Activated CD4-positive, alpha-beta T cell treated with anti-CD3 and anti-CD28 coated beads for 36 hours (primary cell): Measurements from ENCODE around the gene STK40. TPM values are rescaled to one million over a fixed set of nuclear protein-coding genes. Genes with fewer than 3 reads are reported as not detected.

ENCODE experiments used
- ATAC-seq: fragments of 200-7000 bp; cut with Tn5 transposase; one replicate; pipeline ENCODE4 v1.10.0; 2021; ENCODE audit warnings: mild to moderate bottlenecking, moderate library complexity
- CTCF ChIA-PET: fragments of 350-600 bp; sonication (Branson Sonifier 250); formaldehyde crosslinking; loops from one replicate; lab custom pipeline; 2021; ENCODE audit warnings: antibody characterized with exemption; lab: Charles Lee
- POLR2A ChIA-PET: fragments of 350-600 bp; sonication (Branson Sonifier 250); formaldehyde crosslinking; loops from one replicate; lab custom pipeline; 2021; ENCODE audit warnings: antibody characterized with exemption, inconsistent platforms; lab: Charles Lee
- DNase-seq: peaks from one replicate; pipeline ENCODE4 v3.0.0-alpha.2; 2020
- H3K27ac Mint-ChIP-seq: one replicate; pipeline ENCODE4 v1.8.0; 2021; ENCODE audit warnings: mixed read lengths
- H3K27me3 Mint-ChIP-seq: one replicate; pipeline ENCODE4 v1.8.0; 2021; ENCODE audit warnings: mixed read lengths
- H3K36me3 Mint-ChIP-seq: one replicate; pipeline ENCODE4 v1.8.0; 2021; ENCODE audit warnings: low read depth, mixed read lengths
- H3K4me1 Mint-ChIP-seq: one replicate; pipeline ENCODE4 v1.8.0; 2021; ENCODE audit warnings: mixed read lengths
- H3K4me3 Mint-ChIP-seq: one replicate; pipeline ENCODE4 v1.8.0; 2021; ENCODE audit warnings: mild to moderate bottlenecking, moderate library complexity, mixed read lengths
- H3K9me3 Mint-ChIP-seq: one replicate; pipeline ENCODE4 v1.8.0; 2021; ENCODE audit warnings: low read depth, mixed read lengths
- intact Hi-C, 2 experiments: fragments of 100-400 bp; cut with DNase I in 1 of 2; cut with micrococcal nuclease in 1 of 2; formaldehyde crosslinking; loops; one replicate each; pipeline versions ENCODE4 v1.14.2 to v1.15.1; 2022 to 2024; cut with DNase I, micrococcal nuclease
- total RNA-seq, 2 experiments: library from RNA; stranded (reverse); gene quantifications; one replicate each; pipeline ENCODE4 v1.2.3, GENCODE V29; 2021

Gene STK40
- total RNA-seq, 2 experiments from 2014 or later = 38.8 to 51.3 TPM

- no peaks in the 10 kb centered on the region for H3K9me3 Mint-ChIP-seq
- H3K4me3 Mint-ChIP-seq = peak overlapping the region; percentile 81
- ChIA-PET CTCF (interaction anchor here (0.5 to 2.1 kb wide), 18 partner anchors 10 to 682 kb away, joined by 3 to 15 read pairs (median 4); partner anchors contain the start of genes LSM10 and TRAPPC3), POLR2A (interaction anchor here (1.1 to 1.7 kb wide), 10 partner anchors 10 to 238 kb away, joined by 3 to 24 read pairs (median 6); partner anchors contain the start of genes LSM10, MRPS15, THRAP3 and TRAPPC3)
- peaks cover 25% of the 10 kb centered on the region for H3K36me3 Mint-ChIP-seq
- DNase-seq (peak; percentile 43), ATAC-seq (no peak)
- intact Hi-C loops = loop anchor here (5.0 to 10.0 kb wide), 6 partner anchors 75 to 1625 kb away; partner anchors contain the start of genes AGO1 (in 1 of the 2), CDCA8 (in 1 of the 2), KIAA0319L (in 1 of the 2) and MRPS15 (in 1 of the 2)
- peaks cover 46% of the 10 kb centered on the region for H3K4me1 Mint-ChIP-seq
- H3K27me3 Mint-ChIP-seq = no peaks in the 10 kb centered on the region
- peak overlapping the region; percentile 100 for H3K27ac Mint-ChIP-seq
Measured at GRCh38 chr1:36387141-36387949, 1.6 kb upstream of the STK40 start.

- DNase-seq (peak; percentile 96), ATAC-seq (peak; percentile 71)
- Mint-ChIP-seq H3K9me3 (no peaks in the 10 kb centered on the region), H3K27me3 (no peaks in the 10 kb centered on the region), H3K4me3 (peak overlapping the region; percentile 81), H3K4me1 (peaks cover 50% of the 10 kb centered on the region), H3K36me3 (peaks cover 19% of the 10 kb centered on the region), H3K27ac (peak overlapping the region; percentile 100)
- ChIA-PET POLR2A (interaction anchor here (0.6 to 1.7 kb wide), 14 partner anchors 11 to 819 kb away, joined by 3 to 24 read pairs (median 4); partner anchors contain the start of genes AGO3, LSM10, MRPS15 and THRAP3), CTCF (interaction anchor here (0.5 to 2.1 kb wide), 20 partner anchors 9 to 682 kb away, joined by 3 to 15 read pairs (median 4); partner anchors contain the start of genes LSM10 and TRAPPC3)
- intact Hi-C loops = loop anchor here (1.0 to 10.0 kb wide), 17 partner anchors 11 to 1626 kb away; partner anchors contain the start of genes LSM10 (in 2 of the 2), MRPS15 (in 2 of the 2), THRAP3 (in 2 of the 2) and TRAPPC3 (in 2 of the 2)
Measured at GRCh38 chr1:36386265-36387140, 779 bp upstream of the STK40 start.

GRCh38 chr1:36384542-36385409 is 948 bp downstream of the STK40 start:
- Mint-ChIP-seq H3K4me3 (peak overlapping the region; percentile 81), H3K27me3 (no peaks in the 10 kb centered on the region), H3K4me1 (peaks cover 61% of the 10 kb centered on the region), H3K36me3 (peaks cover 14% of the 10 kb centered on the region), H3K9me3 (no peaks in the 10 kb centered on the region), H3K27ac (peak overlapping the region; percentile 85)
- intact Hi-C loops = loop anchor here (1.0 to 10.0 kb wide), 7 partner anchors 78 to 1628 kb away; partner anchors contain the start of genes AGO1 (in 1 of the 2), CDCA8 (in 1 of the 2), KIAA0319L (in 1 of the 2) and MRPS15 (in 1 of the 2)
- DNase-seq (peak; percentile 58), ATAC-seq (peak; percentile 3)
- ChIA-PET CTCF (interaction anchor here (0.9 to 2.2 kb wide), 3 partner anchors 14 to 35 kb away, joined by 3 to 14 read pairs (median 4); no protein-coding TSS in a partner anchor), POLR2A (interaction anchor here (0.6 to 1.2 kb wide), 4 partner anchors 12 to 147 kb away, joined by 3 to 4 read pairs (median 3); no protein-coding TSS in a partner anchor)

GRCh38 chr1:36383240-36383639 is 2.5 kb downstream of the STK40 start:
- ATAC-seq = no peak
- peaks cover 21% of the 10 kb centered on the region for H3K36me3 Mint-ChIP-seq
- ChIA-PET CTCF (interaction anchor here (0.5 to 1.2 kb wide), 3 partner anchors 39 to 184 kb away, joined by 3 to 4 read pairs (median 4); no protein-coding TSS in a partner anchor), POLR2A (no interaction called here)
- H3K27ac Mint-ChIP-seq = peak overlapping the region; percentile 35
- intact Hi-C loops = loop anchor here in 1 of 2 experiments (10.0 kb wide), 2 partner anchors 498 to 828 kb away; partner anchors contain the start of genes AGO1, KIAA0319L and NCDN
- no peak for DNase-seq
- no peaks in the 10 kb centered on the region for H3K9me3 Mint-ChIP-seq
- H3K4me3 Mint-ChIP-seq = peak overlapping the region; percentile 34
- peaks cover 70% of the 10 kb centered on the region for H3K4me1 Mint-ChIP-seq
- no peaks in the 10 kb centered on the region for H3K27me3 Mint-ChIP-seq

GRCh38 chr1:36382669-36383068 is 3.1 kb downstream of the STK40 start:
- Mint-ChIP-seq H3K9me3 (no peaks in the 10 kb centered on the region), H3K4me1 (peaks cover 73% of the 10 kb centered on the region), H3K4me3 (no peak overlapping the region), H3K36me3 (peaks cover 18% of the 10 kb centered on the region), H3K27ac (no peak overlapping the region), H3K27me3 (no peaks in the 10 kb centered on the region)
- CTCF ChIA-PET = interaction anchor here (0.5 to 1.5 kb wide), 6 partner anchors 11 to 183 kb away, joined by 3 to 4 read pairs (median 4); no protein-coding TSS in a partner anchor
- DNase-seq (no peak), ATAC-seq (no peak)
- POLR2A ChIA-PET = no interaction called here
- intact Hi-C loops = loop anchor here in 1 of 2 experiments (10.0 kb wide), 2 partner anchors 498 to 828 kb away; partner anchors contain the start of genes AGO1, KIAA0319L and NCDN

GRCh38 chr1:36382231-36382630 is 3.5 kb downstream of the STK40 start:
- H3K27me3 Mint-ChIP-seq = no peaks in the 10 kb centered on the region
- H3K4me3 Mint-ChIP-seq = no peak overlapping the region
- ATAC-seq (no peak), DNase-seq (no peak)
- ChIA-PET CTCF (interaction anchor here (0.7 to 1.5 kb wide), 7 partner anchors 10 to 183 kb away, joined by 3 to 4 read pairs (median 4); no protein-coding TSS in a partner anchor), POLR2A (no interaction called here)
- intact Hi-C loops = loop anchor here in 1 of 2 experiments (10.0 kb wide), 2 partner anchors 497 to 827 kb away; partner anchors contain the start of genes AGO1, KIAA0319L and NCDN
- no peaks in the 10 kb centered on the region for H3K9me3 Mint-ChIP-seq
- peaks cover 71% of the 10 kb centered on the region for H3K4me1 Mint-ChIP-seq
- peaks cover 17% of the 10 kb centered on the region for H3K36me3 Mint-ChIP-seq
- no peak overlapping the region for H3K27ac Mint-ChIP-seq

GRCh38 chr1:36381405-36381804 is 4.3 kb downstream of the STK40 start:
- POLR2A ChIA-PET = interaction anchor here (0.6 kb wide), 1 partner anchor 84 kb away, joined by 11 read pairs; no protein-coding TSS in a partner anchor
- no peaks in the 10 kb centered on the region for H3K27me3 Mint-ChIP-seq
- H3K9me3 Mint-ChIP-seq = no peaks in the 10 kb centered on the region
- H3K4me3 Mint-ChIP-seq = no peak overlapping the region
- DNase-seq = no peak
- H3K4me1 Mint-ChIP-seq = peaks cover 64% of the 10 kb centered on the region
- no peak for ATAC-seq
- H3K36me3 Mint-ChIP-seq = peaks cover 17% of the 10 kb centered on the region
- intact Hi-C loops = loop anchor here in 1 of 2 experiments (10.0 kb wide), 2 partner anchors 497 to 827 kb away; partner anchors contain the start of genes AGO1, KIAA0319L and NCDN
- no peak overlapping the region for H3K27ac Mint-ChIP-seq
- CTCF ChIA-PET = interaction anchor here (0.6 to 1.5 kb wide), 5 partner anchors 9 to 82 kb away, joined by 3 to 4 read pairs (median 3); no protein-coding TSS in a partner anchor

- H3K27ac Mint-ChIP-seq = no peak overlapping the region
- ChIA-PET CTCF (interaction anchor here (0.6 to 0.9 kb wide), 3 partner anchors 12 to 66 kb away, joined by 3 read pairs; no protein-coding TSS in a partner anchor), POLR2A (no interaction called here)
- H3K36me3 Mint-ChIP-seq = peaks cover 24% of the 10 kb centered on the region
- H3K27me3 Mint-ChIP-seq = no peaks in the 10 kb centered on the region
- H3K4me1 Mint-ChIP-seq = peaks cover 70% of the 10 kb centered on the region
- intact Hi-C loops = loop anchor here in 1 of 2 experiments (10.0 kb wide), 2 partner anchors 496 to 826 kb away; partner anchors contain the start of genes AGO1, KIAA0319L and NCDN
- no peak for ATAC-seq
- no peaks in the 10 kb centered on the region for H3K9me3 Mint-ChIP-seq
- no peak for DNase-seq
- H3K4me3 Mint-ChIP-seq = no peak overlapping the region
Measured at GRCh38 chr1:36380782-36381181, 4.9 kb downstream of the STK40 start.

- Mint-ChIP-seq H3K27me3 (no peaks in the 10 kb centered on the region), H3K27ac (peak overlapping the region; percentile 2), H3K4me3 (no peak overlapping the region), H3K9me3 (no peaks in the 10 kb centered on the region), H3K4me1 (peaks cover 74% of the 10 kb centered on the region), H3K36me3 (peaks cover 24% of the 10 kb centered on the region)
- intact Hi-C loops = loop anchor here in 1 of 2 experiments (10.0 kb wide), 2 partner anchors 495 to 825 kb away; partner anchors contain the start of genes AGO1, KIAA0319L and NCDN
- DNase-seq = no peak
- ChIA-PET CTCF (interaction anchor here (0.7 kb wide), 1 partner anchor 12 kb away, joined by 3 read pairs; no protein-coding TSS in a partner anchor), POLR2A (no interaction called here)
- ATAC-seq = no peak
Measured at GRCh38 chr1:36380143-36380619, 5.5 kb downstream of the STK40 start.
